OCI-LY1 (cell line): Measurements from ENCODE around the gene SYTL1.

Source experiments
- H2AFZ ChIP-seq: fragments of 200-600 bp; sonication (generic), shearing (Covaris generic); 2 replicates; pipeline ENCODE4 v1.6.0; 2014; ENCODE audit warnings: antibody characterized with exemption, mild to moderate bottlenecking, low read length
- H3F3A ChIP-seq: fragments of 200-600 bp; sonication (generic), shearing (Covaris generic); 2 replicates; pipeline ENCODE4 v1.6.0; 2014; ENCODE audit warnings: mild to moderate bottlenecking, antibody characterized with exemption, low read length, moderate library complexity; ENCODE audit not compliant: insufficient read depth
- H3K27ac ChIP-seq: fragments of 200-600 bp; sonication (generic); 2 replicates; pipeline ENCODE4 v1.5.1; 2014; ENCODE audit warnings: low read length, mixed run types, mild to moderate bottlenecking, low read depth; ENCODE audit not compliant: poor library complexity, severe bottlenecking
- H3K27me3 ChIP-seq: fragments of 200-600 bp; sonication (generic); 2 replicates; pipeline ENCODE4 v1.6.0; 2014; ENCODE audit warnings: antibody characterized with exemption, mild to moderate bottlenecking, low read length, moderate library complexity; ENCODE audit not compliant: insufficient read depth
- H3K36me3 ChIP-seq: fragments of 200-600 bp; sonication (generic); 2 replicates; pipeline ENCODE4 v1.6.1; 2014; ENCODE audit warnings: mild to moderate bottlenecking, antibody characterized with exemption, low read length, moderate library complexity, mixed read lengths; ENCODE audit not compliant: insufficient read depth
- H3K4me1 ChIP-seq: fragments of 200-600 bp; sonication (generic); 2 replicates; pipeline ENCODE4 v1.5.1; 2014; ENCODE audit warnings: mild to moderate bottlenecking, low read length, moderate library complexity; ENCODE audit not compliant: insufficient read depth, severe bottlenecking
- H3K4me2 ChIP-seq: fragments of 200-600 bp; sonication (generic), shearing (Covaris generic); 2 replicates; pipeline ENCODE4 v1.6.1; 2014; ENCODE audit warnings: low read length
- H3K4me3 ChIP-seq: fragments of 200-600 bp; sonication (generic); 2 replicates; pipeline ENCODE4 v1.5.1; 2014; ENCODE audit warnings: low read length, low read depth, mild to moderate bottlenecking, mixed read lengths; ENCODE audit not compliant: poor library complexity, severe bottlenecking
- H3K79me2 ChIP-seq: fragments of 200-600 bp; shearing (Covaris generic); 2 replicates; pipeline ENCODE4 v1.6.1; 2016; ENCODE audit warnings: mixed run types, low read length, mixed read lengths; ENCODE audit not compliant: insufficient read depth
- H3K9ac ChIP-seq: fragments of 200-600 bp; sonication (generic), shearing (Covaris generic); 2 replicates; pipeline ENCODE4 v1.6.1; 2014; ENCODE audit warnings: mild to moderate bottlenecking, low read length, mixed read lengths
- H3K9me2 ChIP-seq: fragments of 200-600 bp; sonication (generic), shearing (Covaris generic); 2 replicates; pipeline ENCODE4 v1.6.1; 2014; ENCODE audit warnings: low read depth, mild to moderate bottlenecking, low read length, mixed read lengths
- H3K9me3 ChIP-seq: fragments of 200-600 bp; shearing (Covaris generic); 2 replicates; pipeline ENCODE4 v1.6.1; 2014; ENCODE audit warnings: low read length, mixed read lengths
- H4K20me1 ChIP-seq: fragments of 200-600 bp; sonication (generic), shearing (Covaris generic); 2 replicates; pipeline ENCODE4 v1.6.0; 2016; ENCODE audit warnings: mild to moderate bottlenecking, low read length; ENCODE audit not compliant: insufficient read depth
- EZH2 ChIP-seq: fragments of 200-600 bp; sonication (generic), shearing (Covaris generic); IDR thresholded peaks from 2 replicates; pipeline ENCODE4 v1.8.0; 2017; ENCODE audit warnings: borderline replicate concordance, mixed run types, mild to moderate bottlenecking, antibody characterized with exemption, low read length, moderate library complexity, mixed read lengths
- TF ChIP-seq, protein P1 (sequence below): fragments of 200-600 bp; sonication (generic), shearing (Covaris generic); IDR thresholded peaks from 2 replicates; pipeline ENCODE4 v1.5.1; 2017; ENCODE audit warnings: mild to moderate bottlenecking, antibody characterized with exemption, low read length, moderate library complexity, mixed read lengths

Gene SYTL1

DNA sequence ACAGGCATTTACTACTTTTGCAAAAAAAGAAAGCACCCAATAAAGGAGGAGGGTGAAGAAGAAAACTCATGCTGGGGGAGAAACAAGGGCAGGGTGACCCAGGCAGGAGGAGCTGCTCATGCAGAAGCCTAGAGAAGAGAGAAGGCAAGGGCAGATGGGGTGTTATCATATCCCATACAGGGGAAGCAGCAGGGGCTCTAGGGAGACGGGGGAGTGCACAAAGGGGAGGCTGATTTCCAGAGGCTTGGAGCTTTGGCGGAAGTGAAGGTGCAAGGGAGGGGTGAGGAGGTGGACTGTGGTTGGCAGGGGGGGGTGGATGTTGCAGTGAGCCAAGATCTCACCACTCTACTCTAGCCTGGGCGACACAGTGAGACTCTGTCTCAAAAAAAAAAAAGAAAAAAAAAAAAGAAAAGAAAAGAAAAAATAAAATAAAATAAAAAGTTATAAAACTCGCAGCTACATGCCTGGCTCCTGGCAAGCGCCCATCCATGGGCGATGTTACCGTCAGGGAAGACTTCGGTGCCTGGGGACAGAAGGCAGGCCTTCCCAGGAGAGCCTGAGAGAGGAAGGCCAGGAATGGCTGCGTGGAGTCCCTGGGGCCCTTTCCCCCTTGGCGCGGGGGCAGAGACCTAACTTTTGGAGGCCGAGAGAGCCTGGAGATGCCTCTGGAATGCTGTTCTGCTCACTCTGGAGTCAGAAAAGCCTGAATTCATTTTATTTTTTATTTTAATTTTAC is 36.1 kb downstream of the SYTL1 start:
- Histone ChIP-seq H3F3A (no peaks in the 10 kb centered on the region), H3K36me3 (no peaks in the 10 kb centered on the region), H3K79me2 (no peaks in the 10 kb centered on the region), H3K4me2 (no peak overlapping the region), H3K9ac (no peak overlapping the region), H4K20me1 (no peaks in the 10 kb centered on the region), H3K27ac (no peak overlapping the region), H3K4me1 (no peaks in the 10 kb centered on the region), H3K9me2 (no peaks in the 10 kb centered on the region), H3K9me3 (no peaks in the 10 kb centered on the region), H3K27me3 (0 out of 2 replicates have a peak, but pooled peaks cover 5% of the 10 kb centered on the region), H2AFZ (no peak overlapping the region), H3K4me3 (no peak overlapping the region)
- TF ChIP-seq, protein P1, sequence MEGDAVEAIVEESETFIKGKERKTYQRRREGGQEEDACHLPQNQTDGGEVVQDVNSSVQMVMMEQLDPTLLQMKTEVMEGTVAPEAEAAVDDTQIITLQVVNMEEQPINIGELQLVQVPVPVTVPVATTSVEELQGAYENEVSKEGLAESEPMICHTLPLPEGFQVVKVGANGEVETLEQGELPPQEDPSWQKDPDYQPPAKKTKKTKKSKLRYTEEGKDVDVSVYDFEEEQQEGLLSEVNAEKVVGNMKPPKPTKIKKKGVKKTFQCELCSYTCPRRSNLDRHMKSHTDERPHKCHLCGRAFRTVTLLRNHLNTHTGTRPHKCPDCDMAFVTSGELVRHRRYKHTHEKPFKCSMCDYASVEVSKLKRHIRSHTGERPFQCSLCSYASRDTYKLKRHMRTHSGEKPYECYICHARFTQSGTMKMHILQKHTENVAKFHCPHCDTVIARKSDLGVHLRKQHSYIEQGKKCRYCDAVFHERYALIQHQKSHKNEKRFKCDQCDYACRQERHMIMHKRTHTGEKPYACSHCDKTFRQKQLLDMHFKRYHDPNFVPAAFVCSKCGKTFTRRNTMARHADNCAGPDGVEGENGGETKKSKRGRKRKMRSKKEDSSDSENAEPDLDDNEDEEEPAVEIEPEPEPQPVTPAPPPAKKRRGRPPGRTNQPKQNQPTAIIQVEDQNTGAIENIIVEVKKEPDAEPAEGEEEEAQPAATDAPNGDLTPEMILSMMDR = no peak
- TF ChIP-seq EZH2 = no peak

DNA sequence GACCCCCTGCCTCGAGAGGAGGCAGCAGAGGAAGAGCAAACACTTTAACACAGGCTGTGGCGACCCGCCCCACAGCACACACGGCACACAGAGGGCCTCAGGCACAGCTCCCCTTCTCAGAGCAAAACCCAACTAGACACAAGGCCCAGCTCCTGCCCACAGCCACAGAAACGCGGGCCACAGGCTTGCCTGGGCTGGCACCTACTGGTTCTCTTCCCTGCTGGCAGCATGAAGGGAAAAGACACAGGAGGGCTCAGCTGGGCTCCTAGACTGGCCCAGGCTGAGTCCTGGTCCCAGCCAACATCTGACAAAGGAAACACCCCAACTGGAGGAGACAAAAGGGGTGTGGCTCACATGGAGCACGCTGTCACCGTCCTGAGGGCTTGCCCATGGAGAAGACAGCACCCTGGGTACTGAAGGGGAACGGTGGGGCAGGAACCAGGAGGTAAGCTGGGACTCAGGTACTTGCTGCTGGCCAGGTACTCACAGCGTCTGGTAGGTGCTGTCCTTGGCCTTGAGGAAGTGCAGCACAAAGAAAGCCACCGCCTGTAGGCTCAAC is 37.8 kb downstream of the SYTL1 start:
- peaks cover 8% of the 10 kb centered on the region; the same call in 1 of the 2 replicates for H3K27me3 ChIP-seq
- H3K9me3 ChIP-seq = no peaks in the 10 kb centered on the region
- no peak overlapping the region for H3K4me3 ChIP-seq
- H3K9ac ChIP-seq = no peak overlapping the region
- H4K20me1 ChIP-seq = no peaks in the 10 kb centered on the region
- no peak overlapping the region for H3K4me2 ChIP-seq
- H3F3A ChIP-seq = no peaks in the 10 kb centered on the region
- H3K79me2 ChIP-seq = no peaks in the 10 kb centered on the region
- H3K27ac ChIP-seq = no peak overlapping the region
- H3K36me3 ChIP-seq = no peaks in the 10 kb centered on the region
- TF ChIP-seq, protein P1 = no peak
- no peak for TF ChIP-seq EZH2
- H2AFZ ChIP-seq = no peak overlapping the region
- H3K4me1 ChIP-seq = no peaks in the 10 kb centered on the region
- H3K9me2 ChIP-seq = no peaks in the 10 kb centered on the region

DNA sequence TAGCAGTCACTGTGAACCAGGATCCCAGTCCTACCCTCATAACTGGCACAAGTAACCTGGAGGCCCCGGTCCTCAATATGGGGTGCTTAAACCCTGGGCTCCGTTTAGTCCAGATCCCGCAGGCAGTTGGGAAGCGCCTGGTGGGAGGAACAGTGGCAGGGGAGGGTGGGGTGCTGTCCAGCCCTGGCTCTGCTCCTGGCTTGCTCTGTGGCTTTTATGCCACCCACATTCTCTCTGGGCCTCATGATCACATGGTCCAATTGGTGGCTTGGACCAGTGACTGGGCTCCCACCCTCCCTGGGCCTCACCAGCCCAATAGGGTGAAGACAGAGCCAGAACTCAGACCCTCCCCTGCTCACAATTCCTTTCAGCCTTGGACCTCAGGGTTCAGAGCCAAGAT is 38.4 kb downstream of the SYTL1 start:
- no peaks in the 10 kb centered on the region for H3K36me3 ChIP-seq
- no peaks in the 10 kb centered on the region for H3K4me1 ChIP-seq
- no peak overlapping the region for H3K9ac ChIP-seq
- no peak overlapping the region for H3K4me2 ChIP-seq
- H4K20me1 ChIP-seq = no peaks in the 10 kb centered on the region
- no peaks in the 10 kb centered on the region for H3K9me3 ChIP-seq
- H3K27ac ChIP-seq = no peak overlapping the region
- no peak overlapping the region for H2AFZ ChIP-seq
- no peak overlapping the region for H3K4me3 ChIP-seq
- peaks cover 8% of the 10 kb centered on the region; the same call in 1 of the 2 replicates for H3K27me3 ChIP-seq
- no peaks in the 10 kb centered on the region for H3F3A ChIP-seq
- H3K9me2 ChIP-seq = no peaks in the 10 kb centered on the region
- no peak for TF ChIP-seq EZH2
- TF ChIP-seq, protein P1 = no peak
- no peaks in the 10 kb centered on the region for H3K79me2 ChIP-seq
